ENCODE data around the gene KTN1.

KTN1 gene

GRCh38 chr14:55684956-55685584, 105.1 kb downstream of the KTN1 start:
- no peak for DNase-seq

GRCh38 chr14:55686713-55687112, 106.7 kb downstream of the KTN1 start:
- DNase-seq: no peak

- DNase-seq: no peak
Measured at GRCh38 chr14:55688566-55688965, 108.6 kb downstream of the KTN1 start.

GRCh38 chr14:55689981-55690871, 110.2 kb downstream of the KTN1 start:
- DNase-seq: no peak

- DNase-seq: no peak
Measured at GRCh38 chr14:55691659-55692058, 111.7 kb downstream of the KTN1 start.

- DNase-seq: no peak
Measured at GRCh38 chr14:55693904-55694303, 113.9 kb downstream of the KTN1 start.

GRCh38 chr14:55697414-55697861, 117.4 kb downstream of the KTN1 start:
- no peak for DNase-seq

- no peak for DNase-seq
Measured at GRCh38 chr14:55698051-55698450, 118.0 kb downstream of the KTN1 start.

- no peak for DNase-seq
Measured at GRCh38 chr14:55699131-55700057, 119.4 kb downstream of the KTN1 start.

- no peak for DNase-seq
Measured at GRCh38 chr14:55701638-55702037, 121.6 kb downstream of the KTN1 start.

- no peak for DNase-seq
Measured at GRCh38 chr14:55702511-55702910, 122.5 kb downstream of the KTN1 start.

- DNase-seq: no peak
Measured at GRCh38 chr14:55704654-55705053, 124.6 kb downstream of the KTN1 start.

- no peak for DNase-seq
Measured at GRCh38 chr14:55705651-55706364, 125.8 kb downstream of the KTN1 start.

- DNase-seq: no peak
Measured at GRCh38 chr14:55706365-55706684, 126.3 kb downstream of the KTN1 start.

GRCh38 chr14:55706893-55707292, 126.9 kb downstream of the KTN1 start:
- no peak for DNase-seq

- peak in 1 of 2 donors; percentile 25 for DNase-seq
Measured at GRCh38 chr14:55707365-55707804, 127.4 kb downstream of the KTN1 start.

- DNase-seq: no peak
Measured at GRCh38 chr14:55710506-55711041, 130.6 kb downstream of the KTN1 start.

GRCh38 chr14:55711175-55711811, 131.3 kb downstream of the KTN1 start:
- DNase-seq: no peak

- DNase-seq: no peak
Measured at GRCh38 chr14:55712491-55712890, 132.5 kb downstream of the KTN1 start.

GRCh38 chr14:55713486-55713885, 133.5 kb downstream of the KTN1 start:
- no peak for DNase-seq

- DNase-seq: no peak
Measured at GRCh38 chr14:55715889-55716288, 135.9 kb downstream of the KTN1 start.

- DNase-seq: no peak
Measured at GRCh38 chr14:55717621-55718020, 137.6 kb downstream of the KTN1 start.
